Gastrocnemius medialis (tissue), 4 donors: ENCODE results near the gene PFKFB2.

Experiments
- CTCF ChIP-seq, 5 experiments: fragments of 450-650 bp in 3 of 5; fragments of 200-600 bp in 2 of 5; sonication (generic) in 2 of 5; IDR thresholded peaks in 4 of 5; conservative IDR thresholded peaks in 1 of 5; 1 replicate in 4 of 5; 2 replicates in 1 of 5; pipeline ENCODE4 v1.5.1; 2016 to 2019; ENCODE audit warnings: antibody characterized with exemption in 5 of 5, mild to moderate bottlenecking in 3 of 5, moderate library complexity in 3 of 5
- POLR2A ChIP-seq, 2 donors: fragments of 450-650 bp; IDR thresholded peaks; one replicate each; pipeline ENCODE4 v1.6.1; 2017; ENCODE audit warnings: antibody characterized with exemption in 2 of 2, mild to moderate bottlenecking in 2 of 2, moderate library complexity in 2 of 2

GRCh38 chr1:207015791-207016190 is 37.3 kb upstream of the PFKFB2 start:
- no peak for TF ChIP-seq CTCF (IDR thresholded peaks at IDR 0.05 in 4 of 5, conservative IDR thresholded peaks at IDR 0.05 in 1 of 5)
- no peak for TF ChIP-seq POLR2A (IDR thresholded peaks at IDR 0.05)
